Measurements from ENCODE around the gene SLC34A3.
"Not testable (repeated sequence)": the region's sequence is repeated elsewhere in the genome, so short reads cannot be mapped to it uniquely, and the experiment has no call there.

SLC34A3 gene

GRCh38 chr9:137241490-137242268 lies 11.0 kb downstream of the SLC34A3 start:
- peak; percentile 71 for DNase-seq (ENCODE audit: low spot score)

- DNase-seq (ENCODE audit: low spot score), result no peak
Measured at GRCh38 chr9:137242269-137243203, 11.8 kb downstream of the SLC34A3 start.

- DNase-seq (ENCODE audit: low spot score), result not testable (repeated sequence)
Measured at GRCh38 chr9:137243266-137243625, 12.5 kb downstream of the SLC34A3 start.

- DNase-seq (ENCODE audit: low spot score), result peak; percentile 49
Measured at GRCh38 chr9:137243626-137244485, 13.2 kb downstream of the SLC34A3 start.

- DNase-seq (ENCODE audit: low spot score), result peak; percentile 37
Measured at GRCh38 chr9:137244486-137245449, 14.1 kb downstream of the SLC34A3 start.

GRCh38 chr9:137245450-137246421 lies 15.0 kb downstream of the SLC34A3 start:
- no peak for DNase-seq (ENCODE audit: low spot score)

GRCh38 chr9:137247135-137247915 lies 16.6 kb downstream of the SLC34A3 start:
- peak; percentile 64 for DNase-seq (ENCODE audit: low spot score)

- no peak for DNase-seq (ENCODE audit: low spot score)
Measured at GRCh38 chr9:137247916-137248175, 17.1 kb downstream of the SLC34A3 start.

GRCh38 chr9:137250329-137251193 lies 19.9 kb downstream of the SLC34A3 start:
- DNase-seq (ENCODE audit: low spot score), result no peak

- DNase-seq (ENCODE audit: low spot score), result no peak
Measured at GRCh38 chr9:137251194-137251461, 20.4 kb downstream of the SLC34A3 start, which contains the start of gene STPG3. STPG3 (plus strand) TSS chr9:137251286; CDS start chr9:137251287, 1 bp downstream.

- no peak for DNase-seq (ENCODE audit: low spot score)
Measured at GRCh38 chr9:137251490-137252268, 21.0 kb downstream of the SLC34A3 start.

GRCh38 chr9:137252555-137253506 lies 22.1 kb downstream of the SLC34A3 start:
- no peak for DNase-seq (ENCODE audit: low spot score)

GRCh38 chr9:137253717-137254623 lies 23.3 kb downstream of the SLC34A3 start:
- peak; percentile 30 for DNase-seq (ENCODE audit: low spot score)

- peak; percentile 90 for DNase-seq (ENCODE audit: low spot score)
Measured at GRCh38 chr9:137254624-137255447, 24.1 kb downstream of the SLC34A3 start, which contains the start of gene NELFB. NELFB (plus strand) TSS chr9:137255327.
